Trophoblast cell (in vitro differentiated cells and primary cell): ENCODE measurements around the gene MXD3.
"Not testable (repeated sequence)": the region's sequence is repeated elsewhere in the genome, so short reads cannot be mapped to it uniquely, and the experiment has no call there.

Experiments
- DNase-seq, 2 donors: peaks; one replicate each; pipeline ENCODE4 v3.0.0-alpha.2; 2016
- H2AFZ ChIP-seq: 2 replicates; pipeline ENCODE4 v1.6.1; 2013; ENCODE audit warnings: low read length, moderate library complexity, mild to moderate bottlenecking; ENCODE audit not compliant: insufficient read depth, poor library complexity
- H2AK5ac ChIP-seq: 2 replicates; pipeline ENCODE4 v1.6.1; 2013; ENCODE audit warnings: mild to moderate bottlenecking, low read length
- H2BK120ac ChIP-seq: 2 replicates; pipeline ENCODE4 v1.6.1; 2013; ENCODE audit warnings: low read length, mild to moderate bottlenecking, moderate library complexity; ENCODE audit not compliant: insufficient read depth, poor library complexity
- H2BK12ac ChIP-seq: 2 replicates; pipeline ENCODE4 v1.6.1; 2013; ENCODE audit warnings: mild to moderate bottlenecking, low read length, moderate library complexity
- H2BK5ac ChIP-seq: 2 replicates; pipeline ENCODE4 v1.6.1; 2013; ENCODE audit warnings: low read length, low read depth, moderate library complexity, mild to moderate bottlenecking; ENCODE audit not compliant: poor library complexity
- H3K14ac ChIP-seq: 2 replicates; pipeline ENCODE4 v1.6.1; 2013; ENCODE audit warnings: mild to moderate bottlenecking, low read length
- H3K18ac ChIP-seq: 2 replicates; pipeline ENCODE4 v1.6.1; 2013; ENCODE audit warnings: mild to moderate bottlenecking, low read length
- H3K23ac ChIP-seq: 2 replicates; pipeline ENCODE4 v1.6.1; 2013; ENCODE audit warnings: low read length
- H3K27ac ChIP-seq: 2 replicates; pipeline ENCODE4 v1.5.1; 2013; ENCODE audit warnings: low read depth, mild to moderate bottlenecking, inconsistent platforms, low read length, moderate library complexity
- H3K27me3 ChIP-seq: 2 replicates; pipeline ENCODE4 v1.6.1; 2013; ENCODE audit warnings: inconsistent platforms, mild to moderate bottlenecking, low read length, moderate library complexity; ENCODE audit not compliant: insufficient read depth
- H3K36me3 ChIP-seq, 2 experiments: 1 replicate in 1 of 2; 2 replicates in 1 of 2; pipeline ENCODE4 v1.6.1; 2013; ENCODE audit warnings: low read length in 2 of 2, mild to moderate bottlenecking in 2 of 2, moderate library complexity in 1 of 2; ENCODE audit not compliant: insufficient read depth in 2 of 2, control insufficient read depth in 1 of 2
- H3K4ac ChIP-seq: 2 replicates; pipeline ENCODE4 v1.6.1; 2013; ENCODE audit warnings: low read depth, mild to moderate bottlenecking, low read length, moderate library complexity
- H3K4me1 ChIP-seq, 2 experiments: 1 replicate in 1 of 2; 2 replicates in 1 of 2; pipeline ENCODE4 v1.6.1; 2013; ENCODE audit warnings: low read length in 2 of 2, mild to moderate bottlenecking in 2 of 2, moderate library complexity in 1 of 2; ENCODE audit not compliant: insufficient read depth in 2 of 2, control insufficient read depth in 1 of 2
- H3K4me2 ChIP-seq: 2 replicates; pipeline ENCODE4 v1.6.1; 2013; ENCODE audit warnings: inconsistent platforms, mild to moderate bottlenecking, low read length, moderate library complexity
- H3K4me3 ChIP-seq: 2 replicates; pipeline ENCODE4 v1.5.1; 2013; ENCODE audit warnings: mild to moderate bottlenecking, low read depth, low read length, inconsistent platforms
- H3K79me1 ChIP-seq: one replicate; pipeline ENCODE4 v1.6.1; 2013; ENCODE audit warnings: low read length
- H3K79me2 ChIP-seq: 2 replicates; pipeline ENCODE4 v1.6.1; 2013; ENCODE audit warnings: low read length, mild to moderate bottlenecking; ENCODE audit not compliant: control insufficient read depth, insufficient read depth, poor library complexity
- H3K9ac ChIP-seq: 2 replicates; pipeline ENCODE4 v1.6.1; 2013; ENCODE audit warnings: mild to moderate bottlenecking, low read length
- H3K9me3 ChIP-seq: 2 replicates; pipeline ENCODE4 v1.6.1; 2013; ENCODE audit warnings: low read depth, mild to moderate bottlenecking, control low read depth, inconsistent platforms, low read length; ENCODE audit not compliant: insufficient read depth
- H4K12ac ChIP-seq: 2 replicates; pipeline ENCODE4 v1.6.1; 2013; ENCODE audit warnings: low read depth, mild to moderate bottlenecking, low read length, moderate library complexity
- H4K8ac ChIP-seq: 2 replicates; pipeline ENCODE4 v1.6.1; 2013; ENCODE audit warnings: low read depth, mild to moderate bottlenecking, low read length, moderate library complexity
- H4K91ac ChIP-seq: one replicate; pipeline ENCODE4 v1.6.1; 2013; ENCODE audit warnings: low read depth, mild to moderate bottlenecking, low read length, moderate library complexity
- WGBS: extraction: QIAGEN DNeasy Blood & Tissue Kit; methylation state at CpG from one replicate; pipeline ENCODE4 v1.1.7; 2013; ENCODE audit warnings: missing lambda C conversion rate; ENCODE audit not compliant: insufficient read length, insufficient coverage; ENCODE audit errors: extremely low coverage; 5-methylcytosine and 5-hydroxymethylcytosine counted together

The MXD3 gene

GRCh38 chr5:177306103-177306640 lies 5.5 kb downstream of the MXD3 start:
- not testable (repeated sequence) for H2AK5ac ChIP-seq, H4K91ac ChIP-seq, H3K79me1 ChIP-seq, H4K12ac ChIP-seq, H3K27ac ChIP-seq, H3K4me2 ChIP-seq, H4K8ac ChIP-seq, H3K23ac ChIP-seq, H2BK12ac ChIP-seq, H3K4ac ChIP-seq, H3K9ac ChIP-seq, DNase-seq, H3K14ac ChIP-seq, H3K4me3 ChIP-seq, H2BK5ac ChIP-seq, H2AFZ ChIP-seq, H3K9me3 ChIP-seq, H3K27me3 ChIP-seq, H3K18ac ChIP-seq, H2BK120ac ChIP-seq
- WGBS, result no CpG with 5 or more reads among the region's 11 CpGs
- peaks cover 28 to 34% of the 10 kb centered on the region in 2 experiments for H3K36me3 ChIP-seq
- H3K79me2 ChIP-seq, result peaks cover 12% of the 10 kb centered on the region
- H3K4me1 ChIP-seq, result peaks cover 20 to 28% of the 10 kb centered on the region in 2 experiments

DNA sequence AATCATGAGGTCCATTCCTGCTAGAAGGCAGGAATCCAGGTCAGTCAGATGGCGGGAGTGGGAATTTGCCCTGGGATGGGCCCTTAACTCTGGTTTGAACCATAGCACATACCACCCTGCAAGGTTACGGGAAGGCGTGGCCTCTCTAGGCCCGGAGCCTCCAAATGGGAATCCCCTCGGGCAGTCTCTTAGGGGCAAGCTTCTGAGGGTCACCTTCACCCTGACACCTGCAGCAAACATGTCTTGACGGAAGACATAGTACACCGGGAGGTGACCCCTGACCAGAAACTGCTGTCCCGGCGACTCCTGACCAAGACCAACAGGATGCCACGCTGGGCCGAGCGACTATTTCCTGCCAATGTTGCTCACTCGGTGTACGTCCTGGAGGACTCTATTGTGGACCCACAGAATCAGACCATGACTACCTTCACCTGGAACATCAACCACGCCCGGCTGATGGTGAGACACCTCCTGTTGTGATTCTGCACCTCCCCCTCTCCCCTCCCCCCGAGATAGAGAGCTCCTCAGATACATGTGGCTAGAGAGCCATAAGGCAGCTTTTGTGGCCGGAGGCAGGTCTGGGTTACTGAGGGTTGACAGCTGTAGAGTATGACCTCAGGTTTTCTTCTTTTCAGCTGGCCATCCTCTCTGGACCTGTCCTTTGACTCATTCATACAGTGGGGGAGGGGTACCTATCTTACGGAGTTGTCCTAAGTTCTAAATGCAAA lies 7.1 kb downstream of the MXD3 start:
- peaks cover 28 to 34% of the 10 kb centered on the region in 2 experiments for H3K36me3 ChIP-seq
- H4K91ac ChIP-seq, result no peak overlapping the region
- peak overlapping the region; percentile 73 for H3K4ac ChIP-seq
- H3K27ac ChIP-seq, result peak overlapping the region; percentile 35
- H3K4me1 ChIP-seq, result peaks cover 23 to 33% of the 10 kb centered on the region in 2 experiments
- H3K18ac ChIP-seq, result no peak overlapping the region
- H3K14ac ChIP-seq, result no peak overlapping the region
- H3K79me1 ChIP-seq, result peaks cover 10% of the 10 kb centered on the region
- no CpG with 5 or more reads among the region's 19 CpGs for whole genome bisulfite sequencing
- no peaks in the 10 kb centered on the region for H3K27me3 ChIP-seq
- H3K4me3 ChIP-seq, result peak overlapping the region; percentile 96
- no peak overlapping the region for H2AK5ac ChIP-seq
- no peak overlapping the region for H3K23ac ChIP-seq
- peaks cover 12% of the 10 kb centered on the region for H3K79me2 ChIP-seq
- H3K4me2 ChIP-seq, result peak overlapping the region; percentile 92
- peak; percentile 50 to 51 for DNase-seq
- no peaks in the 10 kb centered on the region for H3K9me3 ChIP-seq
- no peak overlapping the region for H2AFZ ChIP-seq
- H4K12ac ChIP-seq, result no peak overlapping the region
- peak overlapping the region; percentile 86 for H3K9ac ChIP-seq
- H2BK12ac ChIP-seq, result no peak overlapping the region
- no peak overlapping the region for H4K8ac ChIP-seq
- H2BK5ac ChIP-seq, result no peak overlapping the region
- H2BK120ac ChIP-seq, result no peak overlapping the region

DNA sequence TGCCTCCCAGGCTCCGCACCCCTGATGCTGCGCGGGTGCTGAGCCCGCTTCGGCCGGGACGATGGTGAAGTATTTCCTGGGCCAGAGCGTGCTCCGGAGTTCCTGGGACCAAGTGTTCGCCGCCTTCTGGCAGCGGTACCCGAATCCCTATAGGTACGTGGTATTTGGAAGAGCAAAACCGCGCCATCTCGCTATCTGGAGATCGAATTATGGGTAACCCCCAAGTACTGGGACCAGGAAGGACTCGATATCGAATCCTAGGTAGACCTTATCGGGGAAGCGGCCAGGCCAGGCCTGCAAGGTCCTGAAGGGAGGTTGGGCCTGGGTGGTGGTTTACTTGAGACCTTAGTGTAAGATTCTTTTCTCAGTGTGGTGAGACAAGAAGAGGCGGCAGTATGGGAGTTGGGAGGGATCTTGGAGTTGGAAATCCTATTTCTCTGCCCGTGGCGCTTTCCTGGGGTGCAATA lies 7.7 kb downstream of the MXD3 start:
- Histone ChIP-seq H4K91ac (peak overlapping the region; percentile 74), H2BK5ac (peak overlapping the region; percentile 52), H3K4me1 (peaks cover 23 to 34% of the 10 kb centered on the region in 2 experiments), H3K79me2 (peaks cover 12% of the 10 kb centered on the region), H3K4ac (peak overlapping the region; percentile 73), H2BK12ac (no peak overlapping the region), H3K9ac (peak overlapping the region; percentile 86), H2AFZ (peak overlapping the region; percentile 42), H3K14ac (peak overlapping the region; percentile 36), H3K9me3 (no peaks in the 10 kb centered on the region), H3K18ac (peak overlapping the region; percentile 35), H3K23ac (no peak overlapping the region), H2BK120ac (peak overlapping the region; percentile 49), H3K27ac (peak overlapping the region; percentile 35), H4K8ac (peak overlapping the region; percentile 84), H3K27me3 (no peaks in the 10 kb centered on the region), H3K4me2 (peak overlapping the region; percentile 92), H3K36me3 (peaks cover 28 to 34% of the 10 kb centered on the region in 2 experiments), H4K12ac (peak overlapping the region; percentile 71), H3K79me1 (peaks cover 10% of the 10 kb centered on the region), H2AK5ac (peak overlapping the region; percentile 74), H3K4me3 (peak overlapping the region; percentile 96)
- peak in 1 of 2 donors; percentile 21 for DNase-seq
- WGBS, result no CpG with 5 or more reads among the region's 25 CpGs

GRCh38 chr5:177303121-177303924 lies 8.4 kb downstream of the MXD3 start, which contains the start of the genes PRELID1 and RAB24:
TSS of gene PRELID1 (plus strand) at chr5:177303799. CDS start at chr5:177303986, 187 bp downstream.
TSS of gene RAB24 (minus strand) at chr5:177303719. CDS start at chr5:177303288, 431 bp downstream.
- H2AK5ac ChIP-seq, result peak within 1 kb of the TSS; percentile 74
- H3K23ac ChIP-seq, result no peak within 1 kb of the TSS
- WGBS, result no CpG with 5 or more reads among the region's 100 CpGs
- H4K8ac ChIP-seq, result peak within 1 kb of the TSS; percentile 93
- H3K27ac ChIP-seq, result peak within 1 kb of the TSS; percentile 62
- H3K4me3 ChIP-seq, result peak within 1 kb of the TSS; percentile 96
- peak within 1 kb of the TSS; percentile 93 for H3K9ac ChIP-seq
- H2BK12ac ChIP-seq, result peak within 1 kb of the TSS; percentile 25
- H3K4me2 ChIP-seq, result peak within 1 kb of the TSS; percentile 92
- H3K36me3 ChIP-seq, result peaks cover 24 to 32% of the 10 kb centered on the region in 2 experiments
- no peaks in the 10 kb centered on the region for H3K9me3 ChIP-seq
- peak within 1 kb of the TSS; percentile 52 for H2BK5ac ChIP-seq
- H3K18ac ChIP-seq, result peak within 1 kb of the TSS; percentile 54
- peak within 1 kb of the TSS; percentile 85 for H2AFZ ChIP-seq
- H3K79me1 ChIP-seq, result peaks cover 10% of the 10 kb centered on the region
- H2BK120ac ChIP-seq, result peak within 1 kb of the TSS; percentile 81
- peak within 1 kb of the TSS; percentile 72 for H4K12ac ChIP-seq
- peak; percentile 90 to 94 for DNase-seq
- H3K14ac ChIP-seq, result peak within 1 kb of the TSS; percentile 36
- H3K4me1 ChIP-seq, result peaks cover 23 to 34% of the 10 kb centered on the region in 2 experiments
- H3K79me2 ChIP-seq, result peaks cover 12% of the 10 kb centered on the region
- H3K4ac ChIP-seq, result peak within 1 kb of the TSS; percentile 95
- peak within 1 kb of the TSS; percentile 92 for H4K91ac ChIP-seq
- no peaks in the 10 kb centered on the region for H3K27me3 ChIP-seq
